AG10803 (cell line): Measurements from ENCODE around the gene AVPR2.

Experiments
- DNase-seq: peaks from one replicate; pipeline ENCODE4 v3.0.0; 2010; ENCODE audit warnings: low read depth
- H3K4me3 ChIP-seq: 2 replicates; pipeline ENCODE4 v1.5.1; 2011; ENCODE audit warnings: mild to moderate bottlenecking, low read length, control low read depth
- CTCF ChIP-seq: conservative IDR thresholded peaks from 2 replicates; pipeline ENCODE4 v1.5.1; 2011; ENCODE audit warnings: mild to moderate bottlenecking, low read length, control low read depth, inconsistent platforms

The AVPR2 gene

GRCh38 chrX:153871451-153871850 lies 33.0 kb upstream of the AVPR2 start:
- H3K4me3 ChIP-seq, result no peak overlapping the region
- no peak for DNase-seq
- TF ChIP-seq CTCF, result no peak

DNA sequence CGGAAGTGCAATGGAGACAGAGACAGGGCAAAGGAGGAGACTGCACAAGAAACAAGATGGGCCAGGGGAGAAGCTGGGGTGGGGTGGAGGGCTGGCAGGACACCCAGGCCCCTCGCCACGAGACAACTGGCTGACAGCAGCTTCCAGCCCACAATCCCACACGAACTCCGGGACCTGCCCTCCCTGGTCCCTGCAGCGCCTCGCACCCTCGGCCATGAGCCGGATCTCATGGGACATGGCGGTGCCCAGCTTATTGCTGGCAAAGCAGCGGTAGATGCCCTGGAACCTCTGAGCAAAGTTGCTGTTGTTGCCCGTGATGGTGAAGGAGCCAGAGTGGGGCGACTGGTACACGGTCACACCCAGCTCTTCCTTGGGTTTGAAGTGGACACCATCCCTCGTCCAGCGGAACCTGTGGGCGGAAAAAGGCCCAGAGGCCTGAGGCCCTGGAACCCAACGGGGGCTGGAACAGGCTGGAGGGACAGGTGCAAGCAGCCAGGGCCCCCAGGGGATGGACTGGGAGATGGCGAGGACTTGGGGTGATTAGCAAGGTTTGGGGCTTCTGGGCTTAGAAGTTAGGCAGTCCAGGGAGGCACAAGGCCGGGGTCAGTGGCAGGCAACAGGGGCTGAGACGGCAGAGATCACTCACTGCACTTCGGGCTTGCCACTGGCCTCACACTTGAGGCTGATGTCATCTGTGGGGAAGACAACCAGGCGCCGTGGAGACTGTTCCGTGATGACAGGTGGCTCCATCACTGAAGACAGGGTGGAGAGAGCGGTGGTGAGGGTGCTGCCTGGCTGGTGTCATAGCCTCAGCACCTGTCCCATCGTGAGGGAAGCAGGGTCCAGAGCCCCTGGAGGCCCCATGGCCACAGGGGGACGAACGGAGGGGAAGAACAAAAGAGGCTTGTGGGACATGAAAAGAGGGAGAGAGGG lies 32.3 kb upstream of the AVPR2 start:
- no peak for DNase-seq
- H3K4me3 ChIP-seq, result no peak overlapping the region
- TF ChIP-seq CTCF, result no peak

- TF ChIP-seq CTCF, result no peak
- no peak for DNase-seq
- no peak overlapping the region for H3K4me3 ChIP-seq
Measured at GRCh38 chrX:153873282-153874084, 31.0 kb upstream of the AVPR2 start.

DNA sequence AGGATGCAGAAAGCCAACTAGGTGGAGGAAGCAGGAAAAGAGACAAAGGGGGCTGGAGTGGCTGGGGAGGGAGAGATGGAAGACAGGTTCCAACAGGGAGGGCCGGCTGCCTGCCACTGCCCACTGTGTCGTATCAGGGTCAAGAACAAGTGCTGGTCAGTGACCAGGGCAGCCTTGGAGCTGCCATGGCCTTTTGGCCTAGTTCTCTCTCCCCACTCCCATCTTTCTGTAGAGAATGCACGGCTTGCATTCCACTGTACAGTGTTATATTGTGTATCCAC lies 30.4 kb upstream of the AVPR2 start:
- DNase-seq, result no peak
- TF ChIP-seq CTCF, result no peak
- no peak overlapping the region for H3K4me3 ChIP-seq

GRCh38 chrX:153874366-153875125 lies 29.9 kb upstream of the AVPR2 start:
- no peak overlapping the region for H3K4me3 ChIP-seq
- TF ChIP-seq CTCF, result no peak
- no peak for DNase-seq

- DNase-seq, result peak; percentile 8
- H3K4me3 ChIP-seq, result no peak overlapping the region
- TF ChIP-seq CTCF, result no peak
Measured at GRCh38 chrX:153875391-153876111, 28.9 kb upstream of the AVPR2 start.
